ENCODE measurements around the gene NADSYN1. TPM values are rescaled to one million over a fixed set of nuclear protein-coding genes. Genes with fewer than 3 reads are reported as not detected.

NADSYN1 gene
- total RNA-seq, 1 experiment from 2014 or later: 58.2 TPM

- peak overlapping the region; percentile 19; the same call in 1 of the 2 replicates for H3K4me2 ChIP-seq (ENCODE audit: low read length)
- no peaks in the 10 kb centered on the region for H3K36me3 ChIP-seq (ENCODE audit: control insufficient read depth in 1 of 2, insufficient read depth in 2 of 2, low read length in 2 of 2)
- no peak for ATAC-seq
- ChIA-PET CTCF (no interaction called here), RAD21 (ENCODE audit: low non-redundant PET in 1 of 2, low total read pairs in 2 of 2, uncharacterized antibody in 2 of 2, unreplicated experiment in 2 of 2) (no interaction called here), POLR2A (no interaction called here)
- H3K4me1 ChIP-seq (ENCODE audit: control insufficient read depth in 1 of 2, insufficient read depth in 2 of 2, low read length in 2 of 2): peaks cover 0 to 11% of the 10 kb centered on the region in 2 experiments; a peak in 2 of 4 replicates
- BruUV-seq (replicated peaks): no TSS peak
- H3K27ac ChIP-seq (ENCODE audit: low read depth, low read length): no peak overlapping the region
- no peak for DNase-seq (ENCODE audit: low read depth, low spot score)
- H3K4me3 ChIP-seq (replicated peaks in 1 of 2; ENCODE audit: low read depth in 1 of 2, low read length in 2 of 2): no peak overlapping the region
- no peaks in the 10 kb centered on the region for H4K20me1 ChIP-seq (ENCODE audit: insufficient read depth)
- no peak overlapping the region for H3K9ac ChIP-seq (ENCODE audit: low read length)
- TF ChIP-seq JUND (IDR thresholded peaks at IDR 0.05): peak; percentile 26; the same call in 1 of the 2 replicates
- no peak for TF ChIP-seq YY1 (IDR thresholded peaks at IDR 0.05; ENCODE audit: extremely low read depth, insufficient replicate concordance, low read depth, low read length)
- TF ChIP-seq FOSL1 (IDR thresholded peaks at IDR 0.05; ENCODE audit: low read depth): peak; percentile 28; the same call in 1 of the 2 replicates
- H2AFZ ChIP-seq (ENCODE audit: low read depth, low read length, poor library complexity, severe bottlenecking): no peak overlapping the region
- peaks cover 5% of the 10 kb centered on the region; the same call in 1 of the 2 replicates for H3K27me3 ChIP-seq (ENCODE audit: insufficient read depth, low read length)
- no peaks in the 10 kb centered on the region for H3K79me2 ChIP-seq (ENCODE audit: insufficient read depth, low read length)
- intact Hi-C loops (cut with micrococcal nuclease): no loop called here
- no peaks in the 10 kb centered on the region for H3K9me2 ChIP-seq (ENCODE audit: insufficient read depth)
- no peaks in the 10 kb centered on the region for H3K9me3 ChIP-seq (ENCODE audit: control insufficient read depth in 1 of 2, insufficient read depth in 1 of 2, low read depth in 1 of 2, low read length in 2 of 2)
These were observed 90.1 kb downstream of the NADSYN1 start for GRCh38 chr11:71542879-71543777.

DNA sequence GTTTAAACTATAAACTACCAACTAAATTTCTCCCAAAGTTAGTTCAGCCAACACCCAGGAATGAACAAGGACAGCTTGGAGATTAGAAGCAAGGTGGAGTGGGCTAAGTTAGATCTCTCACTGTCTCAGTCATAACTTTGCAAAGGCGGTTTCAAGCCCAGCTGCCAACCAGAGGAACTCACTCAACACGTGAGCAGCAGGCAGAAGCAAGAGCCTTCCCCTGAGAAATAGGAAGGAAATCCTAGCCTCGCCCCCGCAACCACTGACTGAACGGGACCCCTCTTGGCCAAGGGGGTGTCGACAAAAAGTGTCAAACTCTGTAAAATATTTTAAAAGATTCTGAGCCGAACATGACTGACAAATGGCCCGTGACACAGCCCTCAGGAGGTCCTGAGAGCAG lies 90.9 kb downstream of the NADSYN1 start:
- no peak for DNase-seq (ENCODE audit: low read depth, low spot score)
- Histone ChIP-seq H3K9me3 (ENCODE audit: control insufficient read depth in 1 of 2, insufficient read depth in 1 of 2, low read depth in 1 of 2, low read length in 2 of 2) (no peaks in the 10 kb centered on the region), H3K4me1 (ENCODE audit: control insufficient read depth in 1 of 2, insufficient read depth in 2 of 2, low read length in 2 of 2) (peaks cover 0 to 11% of the 10 kb centered on the region in 2 experiments; a peak in 2 of 4 replicates), H3K9ac (ENCODE audit: low read length) (no peak overlapping the region), H4K20me1 (ENCODE audit: insufficient read depth) (no peaks in the 10 kb centered on the region), H3K4me3 (replicated peaks in 1 of 2; ENCODE audit: low read depth in 1 of 2, low read length in 2 of 2) (no peak overlapping the region), H3K79me2 (ENCODE audit: insufficient read depth, low read length) (no peaks in the 10 kb centered on the region), H3K27ac (ENCODE audit: low read depth, low read length) (no peak overlapping the region), H3K4me2 (ENCODE audit: low read length) (peak overlapping the region; percentile 19; the same call in 1 of the 2 replicates), H2AFZ (ENCODE audit: low read depth, low read length, poor library complexity, severe bottlenecking) (no peak overlapping the region), H3K9me2 (ENCODE audit: insufficient read depth) (no peaks in the 10 kb centered on the region), H3K27me3 (ENCODE audit: insufficient read depth, low read length) (peaks cover 5% of the 10 kb centered on the region; the same call in 1 of the 2 replicates), H3K36me3 (ENCODE audit: control insufficient read depth in 1 of 2, insufficient read depth in 2 of 2, low read length in 2 of 2) (no peaks in the 10 kb centered on the region)
- ATAC-seq: no peak
- TF ChIP-seq ATF3 (IDR thresholded peaks at IDR 0.05) (no peak), ZNF274 (IDR thresholded peaks at IDR 0.05; ENCODE audit: low read depth, low read length) (no peak), CBX3 (IDR thresholded peaks at IDR 0.05; ENCODE audit: low read depth) (no peak), CEBPB (IDR thresholded peaks at IDR 0.05; ENCODE audit: low read depth) (no peak), POLR2A (IDR thresholded peaks at IDR 0.05; ENCODE audit: borderline replicate concordance, extremely low read depth, insufficient read depth, insufficient read length) (no peak), CTCF (IDR thresholded peaks at IDR 0.05 in 2 of 3, conservative IDR thresholded peaks at IDR 0.05 in 1 of 3; ENCODE audit: borderline replicate concordance in 1 of 3, insufficient read depth in 1 of 3, low read depth in 2 of 3, low read length in 2 of 3) (no peak)
- TF ChIP-seq, protein P1, sequence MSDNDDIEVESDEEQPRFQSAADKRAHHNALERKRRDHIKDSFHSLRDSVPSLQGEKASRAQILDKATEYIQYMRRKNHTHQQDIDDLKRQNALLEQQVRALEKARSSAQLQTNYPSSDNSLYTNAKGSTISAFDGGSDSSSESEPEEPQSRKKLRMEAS (IDR thresholded peaks at IDR 0.05): no peak
- TF ChIP-seq, protein P2, sequence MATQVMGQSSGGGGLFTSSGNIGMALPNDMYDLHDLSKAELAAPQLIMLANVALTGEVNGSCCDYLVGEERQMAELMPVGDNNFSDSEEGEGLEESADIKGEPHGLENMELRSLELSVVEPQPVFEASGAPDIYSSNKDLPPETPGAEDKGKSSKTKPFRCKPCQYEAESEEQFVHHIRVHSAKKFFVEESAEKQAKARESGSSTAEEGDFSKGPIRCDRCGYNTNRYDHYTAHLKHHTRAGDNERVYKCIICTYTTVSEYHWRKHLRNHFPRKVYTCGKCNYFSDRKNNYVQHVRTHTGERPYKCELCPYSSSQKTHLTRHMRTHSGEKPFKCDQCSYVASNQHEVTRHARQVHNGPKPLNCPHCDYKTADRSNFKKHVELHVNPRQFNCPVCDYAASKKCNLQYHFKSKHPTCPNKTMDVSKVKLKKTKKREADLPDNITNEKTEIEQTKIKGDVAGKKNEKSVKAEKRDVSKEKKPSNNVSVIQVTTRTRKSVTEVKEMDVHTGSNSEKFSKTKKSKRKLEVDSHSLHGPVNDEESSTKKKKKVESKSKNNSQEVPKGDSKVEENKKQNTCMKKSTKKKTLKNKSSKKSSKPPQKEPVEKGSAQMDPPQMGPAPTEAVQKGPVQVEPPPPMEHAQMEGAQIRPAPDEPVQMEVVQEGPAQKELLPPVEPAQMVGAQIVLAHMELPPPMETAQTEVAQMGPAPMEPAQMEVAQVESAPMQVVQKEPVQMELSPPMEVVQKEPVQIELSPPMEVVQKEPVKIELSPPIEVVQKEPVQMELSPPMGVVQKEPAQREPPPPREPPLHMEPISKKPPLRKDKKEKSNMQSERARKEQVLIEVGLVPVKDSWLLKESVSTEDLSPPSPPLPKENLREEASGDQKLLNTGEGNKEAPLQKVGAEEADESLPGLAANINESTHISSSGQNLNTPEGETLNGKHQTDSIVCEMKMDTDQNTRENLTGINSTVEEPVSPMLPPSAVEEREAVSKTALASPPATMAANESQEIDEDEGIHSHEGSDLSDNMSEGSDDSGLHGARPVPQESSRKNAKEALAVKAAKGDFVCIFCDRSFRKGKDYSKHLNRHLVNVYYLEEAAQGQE (IDR thresholded peaks at IDR 0.05; ENCODE audit: low read depth): no peak
- intact Hi-C loops (cut with micrococcal nuclease): no loop called here
- RAD21 ChIA-PET (ENCODE audit: low non-redundant PET in 1 of 2, low total read pairs in 2 of 2, uncharacterized antibody in 2 of 2, unreplicated experiment in 2 of 2): no interaction called here
- BruUV-seq (replicated peaks): no TSS peak
- POLR2A ChIA-PET: no interaction called here
- CTCF ChIA-PET: no interaction called here

Measured in HCT116 (cell line).